ENCODE measurements around the gene ST14.

The ST14 gene

GRCh38 chr11:130208241-130209127 is 48.9 kb downstream of the ST14 start:
- peak; percentile 6 for DNase-seq (ENCODE audit: low spot score)

- peak; percentile 12 for DNase-seq (ENCODE audit: low spot score)
Observed at GRCh38 chr11:130209128-130209932, 49.7 kb downstream of the ST14 start.

GRCh38 chr11:130209954-130210854 is 50.6 kb downstream of the ST14 start:
- DNase-seq (ENCODE audit: low spot score), result peak; percentile 6

GRCh38 chr11:130211144-130211543 is 51.6 kb downstream of the ST14 start:
- DNase-seq (ENCODE audit: low spot score), result peak; percentile 7

- peak; percentile 10 for DNase-seq (ENCODE audit: low spot score)
Observed at GRCh38 chr11:130211781-130212401, 52.3 kb downstream of the ST14 start.

GRCh38 chr11:130212431-130212961 is 52.9 kb downstream of the ST14 start:
- peak; percentile 17 for DNase-seq (ENCODE audit: low spot score)

GRCh38 chr11:130213143-130213978 is 53.8 kb downstream of the ST14 start:
- DNase-seq (ENCODE audit: low spot score), result peak; percentile 91

GRCh38 chr11:130213979-130214281 is 54.3 kb downstream of the ST14 start:
- no peak for DNase-seq (ENCODE audit: low spot score)

GRCh38 chr11:130214861-130215530 is 55.4 kb downstream of the ST14 start:
- DNase-seq (ENCODE audit: low spot score), result no peak

- no peak for DNase-seq (ENCODE audit: low spot score)
Observed at GRCh38 chr11:130215531-130216220, 56.1 kb downstream of the ST14 start.

- DNase-seq (ENCODE audit: low spot score), result no peak
Observed at GRCh38 chr11:130216221-130216550, 56.6 kb downstream of the ST14 start.

- DNase-seq (ENCODE audit: low spot score), result no peak
Observed at GRCh38 chr11:130216591-130217132, 57.1 kb downstream of the ST14 start.

GRCh38 chr11:130217133-130218031 is 57.8 kb downstream of the ST14 start:
- no peak for DNase-seq (ENCODE audit: low spot score)

- DNase-seq (ENCODE audit: low spot score), result no peak
Observed at GRCh38 chr11:130218501-130219070, 59.0 kb downstream of the ST14 start.

- no peak for DNase-seq (ENCODE audit: low spot score)
Observed at GRCh38 chr11:130219148-130219547, 59.6 kb downstream of the ST14 start.

GRCh38 chr11:130220311-130221035 is 60.9 kb downstream of the ST14 start:
- DNase-seq (ENCODE audit: low spot score), result no peak

Measured in AG20443 (cell line).